COLO829 (cell line): ENCODE measurements around the gene POLL.
"Not testable (repeated sequence)": the region's sequence is repeated elsewhere in the genome, so short reads cannot be mapped to it uniquely, and the experiment has no call there.

Experiments
- DNase-seq: peaks from one replicate; pipeline ENCODE4 v3.0.0; 2012; ENCODE audit warnings: low spot score

Gene POLL

DNA sequence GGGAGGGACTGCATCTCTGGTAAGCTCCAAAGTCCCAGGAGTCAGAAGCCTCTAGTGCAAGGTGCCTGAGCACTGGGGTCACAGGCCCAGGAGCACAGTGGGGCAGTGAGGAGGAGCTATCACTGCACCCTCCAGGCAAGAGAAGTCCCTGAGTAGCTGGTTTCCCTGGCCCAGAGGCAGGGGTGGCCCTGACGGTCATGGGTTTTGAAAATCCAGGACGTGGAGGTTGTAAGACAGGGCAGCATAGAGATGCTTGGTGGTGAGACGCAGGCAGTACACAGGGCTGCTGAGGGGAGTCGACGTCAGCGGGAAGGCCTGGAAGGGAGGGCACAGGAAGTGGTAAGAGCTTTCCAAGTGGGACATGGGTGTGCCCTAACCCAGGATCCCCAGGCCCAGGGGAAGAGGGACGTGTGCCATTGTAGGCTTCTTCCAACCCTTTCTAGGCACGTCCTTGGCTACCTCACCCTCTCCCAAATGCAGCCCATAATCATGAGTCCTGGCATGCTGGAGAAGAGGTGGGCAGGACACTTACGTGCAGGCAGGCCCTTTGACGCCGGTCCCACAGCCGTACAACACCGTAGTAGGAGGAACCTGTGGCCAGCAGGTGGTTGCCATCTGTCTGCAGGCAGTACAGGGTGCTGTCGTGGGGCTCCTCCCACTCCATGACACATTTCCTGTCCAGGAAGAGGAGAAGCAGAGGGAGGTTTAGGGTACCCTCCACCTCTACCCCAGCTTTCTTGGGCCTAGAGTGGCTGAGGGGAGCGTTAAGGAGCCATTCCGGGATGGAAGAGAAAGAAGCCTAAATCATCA lies 23.2 kb upstream of the POLL start:
- no peak for DNase-seq

DNA sequence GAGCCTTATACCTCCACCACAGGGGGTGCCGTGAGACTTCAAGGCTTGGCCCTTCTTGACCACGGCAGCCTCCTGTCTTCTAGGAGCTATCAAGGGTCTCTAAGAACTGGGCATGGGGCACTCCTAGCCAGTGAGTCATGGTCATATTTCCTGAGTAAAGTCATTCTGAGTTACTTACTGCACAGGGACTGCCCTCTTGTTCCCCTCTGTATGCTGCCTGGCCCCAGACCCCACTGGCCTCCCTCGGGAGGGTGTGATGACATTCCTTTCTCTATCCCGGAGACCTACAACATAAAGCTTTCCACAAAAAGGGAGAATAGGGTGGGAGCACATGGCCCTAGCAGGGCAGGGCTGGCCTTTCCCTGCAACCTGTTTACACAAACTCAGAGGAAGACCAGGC lies 21.4 kb upstream of the POLL start:
- no peak for DNase-seq

GRCh38 chr10:101607124-101607523 lies 19.1 kb upstream of the POLL start:
- no peak for DNase-seq

DNA sequence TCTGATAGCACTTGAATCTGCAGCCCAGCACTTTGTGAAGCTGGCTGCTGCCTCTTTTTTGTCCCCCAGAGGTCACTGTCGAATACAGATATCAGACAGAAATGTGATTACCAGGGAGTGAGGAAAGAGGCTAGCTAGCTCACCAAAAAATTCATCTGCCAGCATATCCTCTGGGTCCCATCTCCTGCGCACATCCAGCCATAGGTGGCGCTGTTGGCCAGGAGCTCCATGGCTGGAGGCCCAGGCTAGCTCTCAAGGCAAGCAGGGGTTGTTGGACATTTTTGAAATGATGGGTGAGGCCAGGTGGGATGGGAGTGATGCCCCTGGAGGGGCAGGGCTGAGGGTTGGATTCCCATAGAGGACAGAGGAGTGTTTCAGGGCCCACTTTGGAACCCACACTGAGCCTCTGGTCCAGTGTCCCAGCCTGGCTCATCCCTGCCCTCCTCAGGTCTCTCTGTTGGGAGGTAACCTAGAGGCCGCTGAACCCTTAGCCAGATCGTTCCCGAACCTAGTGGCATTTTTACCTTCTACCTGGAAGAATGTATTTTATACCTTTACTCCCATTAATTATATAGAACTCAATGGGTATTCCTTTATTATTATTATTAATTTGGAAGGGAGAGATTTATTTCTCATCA lies 14.8 kb upstream of the POLL start:
- DNase-seq, result peak; percentile 57

DNA sequence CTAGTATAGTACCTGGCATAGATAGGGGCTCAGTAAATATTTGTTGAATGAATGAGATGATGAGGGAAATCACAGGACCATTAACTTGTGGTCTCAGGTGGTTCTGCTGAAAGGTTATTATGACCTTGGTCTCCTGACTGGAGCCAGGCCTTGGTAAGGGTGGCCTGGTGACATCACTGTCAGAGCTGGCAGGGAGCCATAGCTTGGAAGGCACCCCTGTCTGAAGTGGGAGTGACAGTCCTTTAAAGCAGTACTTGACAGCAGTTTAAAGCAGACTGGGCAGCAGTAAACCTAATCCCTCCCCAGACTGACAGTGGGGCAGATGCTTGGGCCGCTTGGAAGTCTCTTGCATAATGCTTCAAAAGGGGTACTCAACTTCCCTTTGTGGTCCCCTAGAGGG lies 13.5 kb upstream of the POLL start:
- no peak for DNase-seq

DNA sequence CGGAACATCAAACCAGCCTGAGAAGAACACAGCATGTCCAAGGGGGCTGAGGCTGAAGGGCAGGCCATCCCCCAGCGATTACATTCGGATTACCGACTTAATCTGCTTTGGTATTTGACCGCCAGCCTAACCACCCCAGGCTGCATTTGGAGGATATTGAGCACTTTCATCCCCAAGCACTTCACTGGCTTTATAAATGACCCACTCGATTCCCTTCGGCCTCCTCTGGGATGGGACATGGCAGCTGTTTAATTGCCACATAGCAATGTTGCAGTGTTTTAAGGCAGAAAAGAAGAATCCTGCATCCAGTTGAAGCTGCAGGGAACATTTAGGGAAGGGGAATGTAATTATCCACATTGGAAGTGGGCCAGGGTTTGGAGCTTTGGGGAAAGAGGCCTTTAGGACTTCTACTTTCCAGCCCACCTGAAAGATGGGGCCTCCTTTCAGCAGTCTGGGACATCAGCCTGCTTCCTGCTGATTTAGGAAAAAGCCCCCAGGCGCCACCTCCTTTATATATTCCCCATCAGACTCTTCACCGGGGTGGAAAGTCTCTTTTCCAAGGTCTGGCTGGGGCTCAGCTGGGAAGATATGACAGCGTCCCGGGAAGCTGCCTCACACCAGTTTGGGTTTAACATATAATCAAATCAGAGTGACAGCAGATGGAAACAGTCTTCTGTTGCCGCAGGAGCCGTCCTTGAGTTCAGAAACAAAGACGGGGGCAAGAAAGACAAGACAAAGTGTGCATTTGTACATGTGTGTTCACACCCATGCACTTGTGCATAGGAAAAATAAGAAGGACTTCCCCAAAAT lies 9.2 kb upstream of the POLL start:
- no peak for DNase-seq

DNA sequence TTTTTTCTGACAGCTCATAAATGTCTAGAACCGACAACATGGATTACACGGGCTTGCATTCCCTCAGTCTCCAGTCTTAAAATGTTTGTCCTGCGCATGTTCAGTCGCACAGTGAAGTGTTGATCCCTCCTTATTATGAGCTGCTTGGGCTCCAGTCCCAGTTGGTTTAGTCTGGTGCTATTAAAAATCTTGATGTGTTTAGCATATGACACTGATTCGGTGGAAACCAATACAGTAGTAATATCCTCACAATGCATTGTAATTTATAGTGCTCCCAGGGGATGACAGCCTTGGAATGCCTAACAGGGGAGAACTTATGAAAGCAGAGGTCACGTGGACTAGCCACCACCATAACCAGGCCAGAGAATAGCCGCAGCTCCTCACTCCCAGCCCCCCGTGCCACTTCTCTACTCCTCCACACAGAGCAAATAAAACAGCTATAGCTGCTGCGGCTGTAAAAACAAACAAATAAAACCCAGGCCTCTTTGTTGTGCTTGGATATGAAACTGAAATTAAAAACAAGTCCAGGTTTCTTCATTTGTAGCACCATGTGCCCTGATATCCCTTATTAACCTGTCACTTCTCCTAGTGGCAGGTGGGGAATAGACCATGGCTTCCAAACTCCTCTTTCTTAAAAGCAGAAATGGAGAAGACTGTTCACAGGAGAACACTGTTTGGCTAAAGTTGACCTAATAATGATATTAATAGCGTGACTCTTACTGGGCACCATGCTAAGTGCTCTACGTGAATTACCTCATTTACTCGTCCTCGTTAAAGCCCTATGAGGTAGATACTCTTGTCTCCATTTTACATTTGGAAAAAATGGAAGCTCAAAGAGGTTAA lies 7.8 kb upstream of the POLL start:
- no peak for DNase-seq

DNA sequence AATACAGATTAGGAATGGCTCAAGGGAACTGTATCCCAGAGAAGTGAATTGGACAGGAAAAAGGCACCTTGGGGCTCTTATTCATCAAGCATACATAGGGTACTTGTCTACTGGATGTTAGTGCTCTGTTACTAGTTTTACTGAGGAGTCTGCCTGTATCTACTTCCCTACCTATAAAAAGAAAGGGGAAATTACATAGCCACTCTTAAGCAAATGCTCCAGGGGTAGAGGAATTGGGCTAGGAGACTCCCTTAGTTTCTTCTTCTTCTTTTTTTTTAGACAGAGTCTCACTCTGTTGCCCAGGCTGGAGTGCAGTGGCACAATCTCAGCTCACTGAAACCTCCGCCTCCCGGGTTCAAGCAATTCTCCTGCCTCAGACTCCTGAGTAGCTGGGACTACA lies 5.3 kb upstream of the POLL start:
- not testable (repeated sequence) for DNase-seq

DNA sequence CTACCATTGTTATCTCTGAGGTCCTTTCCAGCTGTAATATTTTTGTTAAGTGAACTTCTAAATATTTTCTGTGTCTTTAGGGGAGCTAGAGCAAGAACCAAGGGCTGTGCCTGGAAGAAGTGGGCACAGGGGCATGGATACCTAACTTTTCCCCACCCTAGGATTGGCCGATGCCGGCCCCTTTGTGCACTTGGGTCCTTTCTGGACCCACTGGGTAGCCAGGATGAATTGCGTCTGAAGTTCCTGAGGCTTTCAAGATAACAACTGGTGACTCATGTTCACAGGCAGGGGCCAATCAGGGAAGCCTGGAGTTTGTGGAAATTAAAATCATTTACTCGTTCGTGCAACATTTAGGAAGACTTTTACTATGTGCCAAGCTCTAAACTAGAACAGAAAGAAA lies 822 bp upstream of the POLL start:
- peak; percentile 65 for DNase-seq

DNA sequence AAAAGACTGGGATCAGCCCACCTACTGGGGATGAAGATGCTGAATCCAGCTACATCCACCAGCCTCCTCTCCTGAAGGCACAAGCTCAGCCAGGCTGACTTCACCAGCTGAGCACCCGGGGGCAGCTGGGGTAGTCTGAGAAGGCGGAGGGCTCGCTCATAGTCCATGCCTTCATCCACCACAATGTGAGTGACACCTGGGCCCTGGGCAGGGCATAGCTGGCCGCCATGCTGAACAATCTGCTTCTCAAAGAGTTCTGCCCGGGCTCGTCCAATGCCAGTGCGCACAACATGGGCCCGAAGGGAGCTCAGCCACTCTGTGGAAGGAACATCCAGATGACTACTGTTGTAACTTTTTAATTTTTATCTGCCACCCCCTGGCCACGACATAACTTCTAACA lies 2.2 kb downstream of the POLL start:
- no peak for DNase-seq

GRCh38 chr10:101580486-101581399 lies 7.3 kb downstream of the POLL start:
- no peak for DNase-seq

DNA sequence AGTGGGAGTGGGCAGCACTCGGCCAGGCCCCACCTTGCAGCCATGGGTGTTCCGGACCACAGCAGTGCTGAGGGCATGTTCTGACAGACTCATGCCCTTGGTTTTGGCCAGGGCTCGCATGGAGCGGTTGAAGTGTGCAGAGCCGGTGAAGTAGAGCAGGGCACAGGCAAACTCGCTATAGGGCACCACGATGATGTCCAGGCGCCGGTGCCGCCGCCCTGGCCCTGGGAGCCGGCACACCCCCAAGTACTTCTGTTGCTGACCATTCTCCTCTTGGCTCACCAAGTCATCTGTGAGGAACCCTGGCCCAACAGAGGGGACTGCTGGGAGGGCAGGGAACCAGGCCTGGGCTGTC lies 8.6 kb downstream of the POLL start:
- no peak for DNase-seq

DNA sequence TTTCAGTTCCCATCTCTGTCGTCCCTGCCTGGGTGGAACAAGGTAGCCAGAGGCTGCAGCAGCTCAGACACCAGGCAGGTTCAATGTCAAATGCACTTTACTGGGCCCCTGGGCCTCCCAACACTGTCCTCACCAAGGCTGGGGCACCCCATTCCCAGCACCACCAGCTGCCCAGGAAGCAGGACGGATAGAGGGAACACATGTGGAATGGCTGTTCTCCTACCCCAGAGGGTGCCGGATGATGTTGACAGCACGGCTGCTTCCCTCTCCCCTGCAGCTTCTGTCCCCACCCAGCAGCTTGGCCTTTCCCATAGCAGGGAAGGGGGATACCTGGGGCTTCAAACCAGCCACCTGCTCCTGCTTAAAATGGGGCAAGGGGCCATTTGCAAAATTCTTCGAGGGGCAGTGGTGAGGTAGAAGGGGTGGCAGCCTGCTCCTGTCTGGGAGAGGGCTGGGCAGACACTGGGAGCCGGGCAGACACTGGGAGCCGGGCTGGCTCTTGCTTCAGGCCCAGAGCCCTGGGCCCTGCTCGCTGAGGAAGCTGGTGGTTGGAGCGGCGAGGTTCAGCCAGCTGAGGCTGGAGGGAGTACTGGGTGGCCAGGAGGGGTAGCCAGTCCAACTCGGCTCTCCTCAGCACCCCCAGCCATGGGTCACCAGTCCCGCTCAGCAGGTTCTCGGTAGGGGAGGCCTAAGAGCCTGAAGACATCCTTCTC lies 9.1 kb downstream of the POLL start:
- no peak for DNase-seq

GRCh38 chr10:101578192-101578591 lies 9.9 kb downstream of the POLL start:
- no peak for DNase-seq

- no peak for DNase-seq
Measured at GRCh38 chr10:101577121-101577871, 10.8 kb downstream of the POLL start.

- no peak for DNase-seq
Measured at GRCh38 chr10:101576211-101576863, 11.7 kb downstream of the POLL start.

DNA sequence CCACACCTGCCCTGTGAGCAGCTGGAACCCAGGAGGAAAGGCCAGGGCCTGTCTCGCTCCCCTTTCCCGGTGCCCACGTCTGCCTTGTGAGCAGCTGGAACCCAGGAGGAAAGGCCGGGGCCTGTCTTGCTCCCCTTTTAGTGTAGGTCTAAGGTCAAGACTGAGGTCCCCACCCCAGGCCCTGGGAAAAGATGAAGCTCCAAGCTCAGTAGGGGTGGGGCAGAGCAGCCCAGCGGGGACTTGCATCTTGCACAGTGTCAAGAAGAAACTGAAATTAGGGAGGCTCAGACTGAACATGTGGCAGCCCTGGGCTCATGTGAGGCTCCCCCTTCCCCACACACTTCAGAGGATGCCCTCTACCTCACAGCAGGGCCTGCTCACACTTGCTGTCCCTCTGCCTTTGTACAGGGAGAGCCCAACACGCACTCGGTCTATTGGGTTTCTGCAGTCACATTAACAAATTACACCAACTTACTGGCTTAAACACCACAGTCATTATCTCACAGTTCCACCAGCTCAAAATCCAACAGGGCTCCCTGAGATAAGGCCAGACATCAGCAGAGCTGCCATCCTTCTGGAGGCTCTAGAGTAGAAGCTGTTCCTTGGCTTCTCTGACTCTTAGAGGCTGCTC lies 12.4 kb downstream of the POLL start:
- no peak for DNase-seq

DNA sequence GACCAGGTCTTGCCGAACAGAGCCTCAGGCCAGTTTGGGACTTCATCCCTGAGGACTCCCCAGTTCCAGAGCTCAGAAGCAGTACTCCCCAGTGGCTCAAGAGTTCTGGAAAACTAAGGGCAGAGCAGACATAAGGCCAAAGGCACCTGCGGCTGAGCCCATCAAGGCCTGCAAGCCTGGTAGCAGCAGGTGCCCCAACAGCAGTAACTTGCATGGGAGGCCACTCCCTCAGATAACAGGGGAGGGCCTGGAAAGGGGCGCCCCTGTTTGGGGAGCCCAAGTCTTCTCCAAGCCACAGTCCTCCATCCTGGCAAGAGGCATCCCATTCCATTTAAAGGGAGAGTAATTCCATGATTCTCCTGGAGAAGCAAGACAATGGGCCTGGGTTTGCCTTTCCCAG lies 13.0 kb downstream of the POLL start:
- no peak for DNase-seq
